NCI-H1092 (cell line): ENCODE measurements around the gene TRAP1.

Experiments
- DNase-seq: peaks from one replicate; lab custom pipeline; 2025; lab: John Stamatoyannopoulos, UW

The TRAP1 gene

GRCh38 chr16:3717235-3718018 is at the start of gene TRAP1:
TSS of gene TRAP1 (minus strand) at chr16:3717524. CDS start at chr16:3717508, 16 bp downstream.
- DNase-seq: peak; percentile 78

- no peak for DNase-seq
These were observed 48.9 kb upstream of the TRAP1 start for GRCh38 chr16:3766177-3766576.

- DNase-seq: no peak
These were observed 47.1 kb upstream of the TRAP1 start for GRCh38 chr16:3764409-3764808.

GRCh38 chr16:3762107-3762750 is 44.9 kb upstream of the TRAP1 start:
- DNase-seq: no peak

GRCh38 chr16:3761375-3762106 is 44.2 kb upstream of the TRAP1 start:
- DNase-seq: no peak

- no peak for DNase-seq
These were observed 43.2 kb upstream of the TRAP1 start for GRCh38 chr16:3760518-3760917.

- DNase-seq: no peak
These were observed 42.4 kb upstream of the TRAP1 start for GRCh38 chr16:3759736-3760135.

- no peak for DNase-seq
These were observed 38.8 kb upstream of the TRAP1 start for GRCh38 chr16:3756113-3756512.

- no peak for DNase-seq
These were observed 37.9 kb upstream of the TRAP1 start for GRCh38 chr16:3755249-3755648.

- no peak for DNase-seq
These were observed 37.4 kb upstream of the TRAP1 start for GRCh38 chr16:3754772-3755171.

- no peak for DNase-seq
These were observed 36.9 kb upstream of the TRAP1 start for GRCh38 chr16:3754081-3754703.

- DNase-seq: no peak
These were observed 35.7 kb upstream of the TRAP1 start for GRCh38 chr16:3752984-3753383.

GRCh38 chr16:3751878-3752277 is 34.6 kb upstream of the TRAP1 start:
- no peak for DNase-seq

- no peak for DNase-seq
These were observed 31.0 kb upstream of the TRAP1 start for GRCh38 chr16:3748307-3748706.

- no peak for DNase-seq
These were observed 28.5 kb upstream of the TRAP1 start for GRCh38 chr16:3745751-3746355.

- no peak for DNase-seq
These were observed 26.7 kb upstream of the TRAP1 start for GRCh38 chr16:3744018-3744417.

GRCh38 chr16:3740934-3741333 is 23.6 kb upstream of the TRAP1 start:
- DNase-seq: no peak

GRCh38 chr16:3740186-3740585 is 22.9 kb upstream of the TRAP1 start:
- no peak for DNase-seq

GRCh38 chr16:3739636-3740035 is 22.3 kb upstream of the TRAP1 start:
- no peak for DNase-seq

GRCh38 chr16:3738541-3738940 is 21.2 kb upstream of the TRAP1 start:
- DNase-seq: no peak

GRCh38 chr16:3738128-3738527 is 20.8 kb upstream of the TRAP1 start:
- no peak for DNase-seq

- DNase-seq: no peak
These were observed 19.9 kb upstream of the TRAP1 start for GRCh38 chr16:3737181-3737580.
